Thyroid gland (tissue), 4 donors: ENCODE data around the gene NDUFC1. TPM values are rescaled to one million over a fixed set of nuclear protein-coding genes. Genes with fewer than 3 reads are reported as not detected.

Experiments
- DNase-seq, 2 donors: peaks; one replicate each; pipeline ENCODE4 v3.0.0-alpha.2; 2019
- H3K27ac ChIP-seq, 3 donors: fragments of 200-600 bp; sonication (generic); 1 replicate in 2 of 3; 2 replicates in 1 of 3; pipeline ENCODE4 v1.5.1; 2016 to 2019; ENCODE audit warnings: mild to moderate bottlenecking in 1 of 3, moderate library complexity in 1 of 3
- H3K27me3 ChIP-seq: fragments of 200-600 bp; sonication (generic); one replicate; pipeline ENCODE4 v1.5.1; 2019
- H3K36me3 ChIP-seq, 2 donors: fragments of 200-600 bp; sonication (generic); one replicate each; pipeline ENCODE4 v1.5.1; 2016 to 2019
- H3K4me1 ChIP-seq, 2 donors: fragments of 200-600 bp; sonication (generic); one replicate each; pipeline ENCODE4 v1.5.1; 2017 to 2019
- H3K4me3 ChIP-seq, 3 donors: fragments of 200-600 bp; sonication (generic); replicated peaks in 1 of 3; 1 replicate in 2 of 3; 2 replicates in 1 of 3; pipeline ENCODE4 v1.5.1; 2016; ENCODE audit warnings: mild to moderate bottlenecking in 1 of 3
- H3K9me3 ChIP-seq: fragments of 200-600 bp; sonication (generic); one replicate; pipeline ENCODE4 v1.5.1; 2017
- CTCF ChIP-seq, 6 experiments: fragments of 200-600 bp in 3 of 6; fragments of 450-650 bp in 3 of 6; sonication (generic) in 3 of 6; IDR thresholded peaks; one replicate each; pipeline ENCODE4 v1.5.1; 2016 to 2019; ENCODE audit warnings: antibody characterized with exemption in 6 of 6, mild to moderate bottlenecking in 2 of 6, inconsistent platforms in 1 of 6, moderate library complexity in 1 of 6
- POLR2A ChIP-seq, 2 donors: fragments of 450-650 bp; IDR thresholded peaks; one replicate each; pipeline ENCODE4 v1.6.1; 2017; ENCODE audit warnings: antibody characterized with exemption in 2 of 2, mild to moderate bottlenecking in 2 of 2, moderate library complexity in 1 of 2
- WGBS, 2 donors: methylation state at CpG; one replicate each; pipeline ENCODE4 v1.1.5; 2017; 5-methylcytosine and 5-hydroxymethylcytosine counted together
- intact Hi-C: fragments of 100-400 bp; cut with DNase I; formaldehyde crosslinking; loops from one replicate; pipeline ENCODE4 v1.15.1; 2023
- small RNA-seq: library from RNA; depleted of rRNA; stranded (forward); fragments of <200 nt; gene quantifications from one replicate; pipeline ENCODE3, GENCODE V24; 2016
- total RNA-seq, 4 donors: library from RNA; depleted of rRNA; stranded (reverse); fragments of >200 nt; gene quantifications; one replicate each; pipeline ENCODE4 v1.2.3, GENCODE V29; 2016

NDUFC1 gene
- total RNA-seq, 4 donors from 2014 or later, result 27.9 to 92.4 (median 53.2) TPM

DNA sequence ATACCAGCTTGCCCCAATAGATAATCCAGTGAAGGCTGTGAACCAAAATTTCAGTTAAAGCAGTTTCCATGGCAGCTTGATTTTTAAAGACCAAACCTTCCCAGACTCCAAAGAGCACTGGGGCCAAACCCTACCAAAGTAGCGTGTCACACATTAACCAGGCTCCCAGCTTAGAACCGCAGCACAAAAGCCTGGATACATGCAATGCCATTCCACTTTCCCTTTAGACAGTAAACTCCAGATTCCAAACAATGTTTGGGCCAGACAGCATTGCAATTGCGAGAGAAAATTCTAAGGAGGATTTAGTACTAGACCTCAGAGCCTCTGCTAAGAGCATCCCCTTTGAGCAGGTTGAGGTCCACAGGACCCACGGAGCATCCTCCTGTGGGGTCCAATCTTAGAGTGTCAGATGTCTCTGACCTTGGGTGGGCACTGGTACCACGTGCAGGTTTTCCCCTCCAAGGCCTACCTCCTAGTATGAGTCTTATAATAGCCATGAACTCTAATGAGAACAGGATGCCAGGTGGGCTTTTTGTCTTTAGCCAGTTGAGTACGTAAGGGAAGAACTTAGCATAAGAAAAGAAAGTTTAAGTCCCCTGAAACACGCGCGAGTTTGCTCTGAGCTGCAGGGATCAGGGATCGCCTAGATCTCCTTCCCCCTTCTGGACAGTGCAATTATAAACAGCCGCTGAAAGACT is 61.0 kb downstream of the NDUFC1 start:
- H3K27ac ChIP-seq, result no peak overlapping the region
- WGBS, 2 donors, result 79 to 82% methylated on average over 11 of the region's 11 CpGs
- peaks cover 0 to 5% of the 10 kb centered on the region in 2 donors for H3K4me1 ChIP-seq
- DNase-seq, result no peak
- intact Hi-C loops, result no loop called here
- no peaks in the 10 kb centered on the region for H3K27me3 ChIP-seq
- no peak overlapping the region for H3K4me3 ChIP-seq
- H3K36me3 ChIP-seq, result no peaks in the 10 kb centered on the region
- H3K9me3 ChIP-seq, result no peaks in the 10 kb centered on the region
- TF ChIP-seq CTCF (IDR thresholded peaks at IDR 0.05) (no peak), POLR2A (IDR thresholded peaks at IDR 0.05) (no peak)

Small RNA genes lying within 50 kb of the gene (small RNA-seq; reads per million reads assigned to genes)
- gene RNU6-1074P, result not detected
- gene RNU6-1214P, result not detected

Other genes with a start within 250 kb of the NDUFC1 start
- 10 to 100 TPM; 58.1 to 76.6 (median 65.0) TPM for gene ELF2, start 125.3 kb downstream of the NDUFC1 start, total RNA-seq
- 1 to 10 TPM in 2 of 4 donors, under 1 TPM in 2; 0.71 to 2.1 (median 1.1) TPM for gene MGARP, start 22.3 kb downstream of the NDUFC1 start, total RNA-seq
- gene NAA15, start 972 bp downstream of the NDUFC1 start, total RNA-seq, result 10 to 100 TPM; 21.7 to 47.7 (median 24.6) TPM
- 10 to 100 TPM in 3 of 4 donors, 1 to 10 TPM in 1; 7.9 to 13.6 (median 12.0) TPM for gene RAB33B, start 151.6 kb upstream of the NDUFC1 start, total RNA-seq